Aorta (tissue), 5 donors: ENCODE results near the gene ABI3BP. TPM values are rescaled to one million over a fixed set of nuclear protein-coding genes. Genes with fewer than 3 reads are reported as not detected.
"Not testable (repeated sequence)": the region's sequence is repeated elsewhere in the genome, so short reads cannot be mapped to it uniquely, and the experiment has no call there.

Experiments used
- ATAC-seq: fragments of 200-7000 bp; cut with Tn5 transposase; one replicate; pipeline ENCODE4 v1.9.1; 2022; ENCODE audit warnings: moderate library complexity; ENCODE audit not compliant: low FRiP score
- DNase-seq, 2 donors: peaks; one replicate each; pipeline ENCODE4 v3.0.0-alpha.2; 2020
- H3K27ac ChIP-seq, 2 donors: one replicate each; pipeline ENCODE4 v1.5.1; 2013; ENCODE audit warnings: low read length in 2 of 2, mild to moderate bottlenecking in 2 of 2, moderate library complexity in 2 of 2, control low read depth in 1 of 2, inconsistent platforms in 1 of 2, low read depth in 1 of 2
- H3K27me3 ChIP-seq, 2 donors: one replicate each; pipeline ENCODE4 v1.6.1; 2013; ENCODE audit warnings: control low read depth in 1 of 2, low read length in 1 of 2, mild to moderate bottlenecking in 1 of 2, moderate library complexity in 1 of 2; ENCODE audit not compliant: insufficient read depth in 2 of 2, control insufficient read depth in 1 of 2
- H3K36me3 ChIP-seq, 2 donors: one replicate each; pipeline ENCODE4 v1.6.1; 2013; ENCODE audit warnings: control low read depth in 1 of 2, low read length in 1 of 2, mild to moderate bottlenecking in 1 of 2; ENCODE audit not compliant: insufficient read depth in 2 of 2, control insufficient read depth in 1 of 2
- H3K4me1 ChIP-seq, 2 donors: one replicate each; pipeline ENCODE4 v1.6.1; 2013; ENCODE audit warnings: low read length in 2 of 2, control low read depth in 1 of 2, mild to moderate bottlenecking in 1 of 2, moderate library complexity in 1 of 2; ENCODE audit not compliant: insufficient read depth in 2 of 2, control insufficient read depth in 1 of 2
- H3K4me3 ChIP-seq, 2 donors: one replicate each; pipeline ENCODE4 v1.5.1; 2013; ENCODE audit warnings: low read length in 2 of 2, control low read depth in 1 of 2, mild to moderate bottlenecking in 1 of 2
- H3K9me3 ChIP-seq: one replicate; pipeline ENCODE4 v1.6.1; 2013; ENCODE audit warnings: mild to moderate bottlenecking, low read length; ENCODE audit not compliant: control insufficient read depth
- whole genome bisulfite sequencing, 2 donors: extraction: QIAGEN DNeasy Blood & Tissue Kit; methylation state at CpG; one replicate each; pipeline ENCODE4 v1.1.7; 2013; 5-methylcytosine and 5-hydroxymethylcytosine counted together
- intact Hi-C, 2 donors: fragments of 100-400 bp; cut with DNase I; formaldehyde crosslinking; loops; one replicate each; pipeline versions ENCODE4 v1.14.2 to v1.15.0; 2022
- polyA plus RNA-seq, 2 donors: library from polyadenylated mRNA; stranded (reverse); fragments of 200-250 nt; gene quantifications; one replicate each; pipeline ENCODE4 v1.2.3, GENCODE V29; 2013
- total RNA-seq, 2 donors: library from RNA; stranded (reverse); fragmentation: NEBNext Ultra II Directional; extraction: Animal tissue kit (Norgen Biotek cat#: 25700); gene quantifications; one replicate each; pipeline ENCODE4 v1.2.1, GENCODE V29; 2021
- donor health status: healthy with polysubstance abuse.
- donor health status: Bipolar disorder and iron deficiency.
- donor health status: DM: no; HTN: no; CAD: no.
- donor health status: DM: no; HTN: no; CAD: no.
- donor health status: DM: yes; HTN: yes; CAD: no.

Gene ABI3BP
- total and polyA plus RNA-seq, 4 donors, result 4.6 to 389 (median 115) TPM

DNA sequence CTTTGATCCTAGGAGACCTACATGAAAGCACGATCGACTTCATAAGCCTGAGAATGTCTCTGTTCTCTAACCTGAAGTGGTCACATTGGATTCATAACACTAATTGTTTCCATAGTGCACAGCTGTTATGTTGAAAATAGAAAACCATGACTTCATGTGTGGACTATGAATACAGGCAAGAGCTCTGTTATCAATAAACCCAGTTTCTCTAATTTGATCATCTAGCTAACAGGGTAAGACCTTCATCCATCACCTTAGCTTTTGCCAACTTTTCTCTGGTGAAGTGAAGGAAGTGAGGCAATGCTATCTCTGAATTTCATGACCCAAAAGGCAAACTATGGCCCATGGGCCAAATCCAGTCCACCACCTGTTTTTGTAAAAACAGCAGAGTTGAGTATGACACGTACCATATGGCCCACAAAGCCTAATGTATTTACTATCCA lies 27.2 kb downstream of the ABI3BP start:
- ATAC-seq (no peak), DNase-seq (no peak)
- intact Hi-C loops, result no loop called here
- no peak overlapping the region for H3K4me3 ChIP-seq
- peaks cover 1% of the 10 kb centered on the region for H3K9me3 ChIP-seq
- H3K27ac ChIP-seq, result no peak overlapping the region
- no peaks in the 10 kb centered on the region for H3K4me1 ChIP-seq
- no peaks in the 10 kb centered on the region for H3K27me3 ChIP-seq
- WGBS, 2 donors, result 86 to 94% methylated on average over 3 of the region's 3 CpGs
- H3K36me3 ChIP-seq, result no peaks in the 10 kb centered on the region

DNA sequence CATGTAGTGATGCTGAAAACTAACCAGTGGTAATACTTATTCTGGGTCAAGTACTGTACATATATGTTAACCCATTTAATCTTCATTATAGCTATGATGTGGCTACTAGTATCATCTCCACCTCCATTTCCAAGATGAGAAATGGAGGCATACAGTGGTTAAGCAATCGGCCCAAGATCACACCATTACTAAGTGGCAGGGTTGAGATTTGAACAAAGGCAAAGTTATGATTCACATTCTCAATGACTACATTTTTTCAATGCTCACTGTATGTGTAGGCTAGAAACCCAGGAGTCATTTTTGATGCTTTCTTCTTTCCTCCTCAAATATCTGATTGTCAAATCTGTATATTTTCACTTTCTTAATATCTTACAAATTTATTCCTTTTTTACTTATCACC lies 30.2 kb downstream of the ABI3BP start:
- H3K9me3 ChIP-seq, result peaks cover 1% of the 10 kb centered on the region
- H3K4me1 ChIP-seq, result no peaks in the 10 kb centered on the region
- intact Hi-C loops, result no loop called here
- H3K27ac ChIP-seq, result no peak overlapping the region
- H3K27me3 ChIP-seq, result no peaks in the 10 kb centered on the region
- DNase-seq (no peak), ATAC-seq (no peak)
- H3K4me3 ChIP-seq, result no peak overlapping the region
- WGBS, 2 donors, result 96 to 100% methylated on average over 1 of the region's 1 CpG
- H3K36me3 ChIP-seq, result no peaks in the 10 kb centered on the region

DNA sequence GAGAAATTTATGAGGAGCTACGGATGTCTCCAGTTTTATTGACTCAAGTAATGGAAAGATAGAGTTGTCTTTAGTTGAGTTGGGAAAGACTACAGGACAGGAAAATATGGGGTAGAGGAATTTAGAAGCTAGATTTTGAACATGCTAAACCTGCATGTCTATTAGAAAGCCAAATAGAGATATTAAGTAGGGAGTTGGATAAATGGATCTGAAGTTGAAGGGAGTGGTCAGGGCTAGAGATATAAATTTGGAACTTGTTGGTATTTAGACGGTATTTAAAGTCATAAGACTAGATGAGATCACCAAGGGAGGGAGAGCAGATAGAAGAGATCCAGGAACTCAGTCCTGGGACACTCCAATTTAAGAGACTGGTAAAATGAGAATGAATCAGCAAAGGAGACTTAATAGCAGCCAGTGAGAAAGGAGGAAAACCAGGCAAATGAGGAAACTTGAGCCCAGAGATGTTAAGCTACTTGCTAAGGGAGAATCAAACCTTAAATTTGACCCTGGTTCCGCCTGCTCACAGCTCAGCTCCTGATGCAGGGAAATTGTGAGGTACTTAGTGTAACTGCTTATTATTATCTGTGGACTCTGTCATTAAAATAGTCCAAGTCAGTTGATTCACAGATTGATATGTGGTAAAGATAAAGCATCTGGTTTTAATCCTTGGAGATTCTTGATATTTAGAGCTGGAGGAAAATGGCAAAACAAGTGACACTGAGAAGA lies 35.8 kb downstream of the ABI3BP start:
- ATAC-seq, result peak; percentile 79
- no peaks in the 10 kb centered on the region for H3K4me1 ChIP-seq
- no peaks in the 10 kb centered on the region for H3K9me3 ChIP-seq
- DNase-seq, result no peak
- H3K4me3 ChIP-seq, result no peak overlapping the region
- H3K27me3 ChIP-seq, result no peaks in the 10 kb centered on the region
- intact Hi-C loops, result no loop called here
- WGBS, 2 donors, result 68 to 72% methylated on average over 3 of the region's 3 CpGs
- H3K27ac ChIP-seq, result no peak overlapping the region
- no peaks in the 10 kb centered on the region for H3K36me3 ChIP-seq

DNA sequence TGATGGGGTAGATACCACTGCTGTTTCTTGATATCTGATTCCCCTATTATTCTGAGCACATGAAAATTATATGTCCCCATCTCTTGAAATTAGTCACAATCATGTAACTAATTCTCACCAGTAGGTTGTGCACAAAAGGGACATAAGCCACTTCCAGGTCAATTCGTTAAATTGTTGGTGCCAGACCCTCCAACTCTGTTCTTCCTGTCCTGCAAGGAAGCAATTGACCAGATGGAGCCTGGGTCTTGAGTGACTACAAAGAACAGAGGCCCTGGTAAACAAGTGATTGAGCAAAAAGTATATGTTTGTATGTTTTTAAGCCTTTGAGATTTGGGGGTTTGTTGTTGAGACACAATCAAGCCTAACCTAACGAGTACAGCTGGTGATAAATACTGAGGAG lies 36.9 kb downstream of the ABI3BP start:
- H3K27me3 ChIP-seq, result no peaks in the 10 kb centered on the region
- H3K27ac ChIP-seq, result no peak overlapping the region
- 94 to 100% methylated on average over 2 of the region's 2 CpGs for WGBS, 2 donors
- DNase-seq (no peak), ATAC-seq (no peak)
- H3K4me3 ChIP-seq, result no peak overlapping the region
- H3K4me1 ChIP-seq, result no peaks in the 10 kb centered on the region
- intact Hi-C loops, result no loop called here
- no peaks in the 10 kb centered on the region for H3K36me3 ChIP-seq
- no peaks in the 10 kb centered on the region for H3K9me3 ChIP-seq

DNA sequence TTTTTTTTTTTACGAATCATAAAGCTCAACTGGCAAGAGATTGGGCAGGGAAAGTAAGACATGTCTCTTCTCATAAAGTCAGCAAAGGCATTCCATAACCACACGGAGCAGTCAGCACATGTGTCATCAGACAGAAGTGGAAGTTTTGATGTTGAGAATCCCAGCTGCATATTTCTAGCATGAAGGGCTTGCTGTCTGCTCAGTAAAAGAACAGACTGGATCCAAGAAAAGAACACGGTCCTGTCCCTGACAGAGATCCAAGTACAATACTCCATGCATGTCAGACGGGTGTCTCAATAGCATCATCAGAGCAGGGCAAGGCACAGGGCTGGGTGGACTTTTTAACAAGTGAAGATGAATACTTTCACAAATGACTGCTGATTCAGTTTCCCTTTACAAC lies 38.2 kb downstream of the ABI3BP start:
- 3% methylated on average over 4 of the region's 4 CpGs for WGBS, 2 donors
- no peaks in the 10 kb centered on the region for H3K36me3 ChIP-seq
- DNase-seq (peak in 1 of 2 donors; percentile 53), ATAC-seq (peak; percentile 81)
- H3K4me1 ChIP-seq, result no peaks in the 10 kb centered on the region
- no peak overlapping the region for H3K4me3 ChIP-seq
- H3K27ac ChIP-seq, result no peak overlapping the region
- no peaks in the 10 kb centered on the region for H3K27me3 ChIP-seq
- intact Hi-C loops, result no loop called here
- H3K9me3 ChIP-seq, result no peaks in the 10 kb centered on the region

DNA sequence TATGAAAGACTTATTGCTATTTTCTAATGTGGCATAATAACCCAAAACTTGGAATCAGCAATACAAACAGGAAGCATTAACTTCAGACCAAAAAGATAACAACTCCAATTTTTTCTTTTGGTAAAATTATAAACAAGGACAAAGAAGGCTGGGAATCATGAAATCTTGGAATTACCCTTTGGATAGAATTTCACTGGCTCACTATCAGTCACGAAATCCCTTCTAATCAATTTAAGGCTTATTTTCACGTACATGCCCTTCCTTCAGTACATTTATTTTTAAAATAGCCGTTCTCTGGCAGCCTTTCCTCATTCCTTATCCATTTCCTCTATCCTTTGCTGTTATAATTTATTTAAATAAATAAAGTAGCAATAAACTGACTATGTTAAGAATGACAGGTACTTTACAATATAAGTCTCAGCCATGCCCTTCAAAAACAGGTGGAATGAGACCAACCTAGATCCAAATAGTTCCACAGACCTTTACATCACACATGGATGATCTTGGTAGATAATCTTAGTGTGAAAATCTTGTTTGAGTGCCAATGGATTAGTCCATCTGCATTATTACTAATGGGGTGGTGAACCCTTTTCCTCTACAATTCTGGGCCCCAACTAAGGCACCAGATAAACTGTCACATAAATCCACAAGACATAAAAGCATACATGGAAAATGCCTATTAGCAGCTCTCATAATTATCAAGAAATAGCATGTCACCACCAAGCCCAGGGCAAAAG lies 38.9 kb downstream of the ABI3BP start:
- H3K4me1 ChIP-seq, result no peaks in the 10 kb centered on the region
- ATAC-seq, result no peak

DNA sequence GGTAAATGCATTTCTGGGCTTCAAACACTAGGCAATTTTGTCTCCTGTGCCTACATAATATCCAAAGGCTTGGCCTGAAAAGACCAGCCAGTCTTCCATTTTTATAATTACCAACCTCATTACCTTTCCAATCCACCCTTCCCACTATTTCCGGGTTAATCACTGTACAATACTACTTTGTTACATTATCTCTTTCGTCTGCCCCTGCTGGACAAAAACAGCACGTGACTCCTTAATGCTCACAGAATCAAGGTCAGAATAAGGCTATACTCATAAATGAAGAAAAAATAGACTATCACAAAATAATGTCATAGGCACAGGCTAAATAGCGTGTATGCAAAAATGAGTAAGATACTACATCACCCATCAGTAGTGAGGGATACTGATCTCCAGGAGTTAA lies 40.1 kb downstream of the ABI3BP start:
- intact Hi-C loops, result no loop called here
- WGBS, 2 donors, result 87 to 89% methylated on average over 4 of the region's 4 CpGs
- Histone ChIP-seq H3K27me3 (no peaks in the 10 kb centered on the region), H3K36me3 (no peaks in the 10 kb centered on the region), H3K4me3 (no peak overlapping the region), H3K9me3 (no peaks in the 10 kb centered on the region), H3K4me1 (no peaks in the 10 kb centered on the region), H3K27ac (no peak overlapping the region)
- ATAC-seq, result no peak
- no peak for DNase-seq

More for the DNA sequence above, 38.9 kb downstream of the ABI3BP start:
- Histone ChIP-seq H3K9me3 (no peaks in the 10 kb centered on the region), H3K27ac (no peak overlapping the region), H3K27me3 (no peaks in the 10 kb centered on the region), H3K36me3 (no peaks in the 10 kb centered on the region), H3K4me3 (no peak overlapping the region)
- DNase-seq, result no peak
- 39 to 51% methylated on average over 3 of the region's 3 CpGs for WGBS, 2 donors
- intact Hi-C loops, result no loop called here

DNA sequence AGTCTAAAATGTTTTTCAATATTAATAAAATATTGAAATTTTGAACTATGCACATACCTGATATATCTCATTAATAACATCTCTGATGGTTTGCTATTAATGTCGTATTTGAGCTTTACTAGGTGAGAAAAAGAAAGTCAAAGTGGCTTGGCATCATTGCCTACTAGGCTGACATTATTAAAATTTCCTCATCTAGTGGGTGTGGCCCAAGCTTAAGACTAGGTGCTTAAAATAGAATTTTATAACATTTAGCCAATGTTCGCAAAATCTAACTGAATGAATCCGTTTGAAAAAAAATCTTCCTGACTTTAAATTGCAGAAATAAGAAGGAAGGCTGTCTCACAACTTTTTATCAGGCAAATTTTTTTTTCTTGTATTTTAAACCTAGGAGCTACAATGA lies 46.1 kb downstream of the ABI3BP start:
- no peak for ATAC-seq
- H3K27me3 ChIP-seq, result no peaks in the 10 kb centered on the region
- H3K27ac ChIP-seq, result no peak overlapping the region
- no peak overlapping the region for H3K4me3 ChIP-seq
- intact Hi-C loops, result no loop called here
- no peaks in the 10 kb centered on the region for H3K4me1 ChIP-seq
- DNase-seq, result no peak
- H3K36me3 ChIP-seq, result no peaks in the 10 kb centered on the region
- WGBS, 2 donors, result 16 to 28% methylated on average over 3 of the region's 3 CpGs
- no peaks in the 10 kb centered on the region for H3K9me3 ChIP-seq

DNA sequence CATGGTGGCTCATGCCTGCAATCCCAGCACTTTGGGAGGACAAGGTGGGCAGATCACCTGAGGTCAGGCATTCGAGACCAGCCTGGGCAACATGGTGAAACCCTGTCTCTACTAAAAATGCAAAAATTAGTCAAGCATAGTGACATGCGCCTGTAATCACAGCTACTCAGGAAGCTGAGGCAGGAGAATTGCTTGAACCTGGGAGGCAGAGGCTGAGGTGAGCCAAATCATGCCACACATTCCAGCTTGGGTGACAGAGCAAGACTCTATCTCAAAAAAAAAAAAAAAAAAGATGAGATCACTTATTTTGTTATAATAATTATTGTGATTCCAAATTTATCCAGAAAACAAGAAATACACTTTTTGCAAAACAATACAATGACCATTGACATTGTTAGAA lies 47.1 kb downstream of the ABI3BP start:
- H3K27ac ChIP-seq, H3K27me3 ChIP-seq, intact Hi-C loops, DNase-seq, H3K4me3 ChIP-seq, H3K36me3 ChIP-seq, H3K4me1 ChIP-seq, ATAC-seq, H3K9me3 ChIP-seq: not testable (repeated sequence)
- WGBS, 2 donors, result 97 to 100% methylated on average over 2 of the region's 2 CpGs
